HFFc6 (cell line): ENCODE data around the gene ADORA1. TPM values are rescaled to one million over a fixed set of nuclear protein-coding genes. Genes with fewer than 3 reads are reported as not detected.

ENCODE experiments used
- DNase-seq: peaks from one replicate; pipeline ENCODE4 v3.0.0-alpha.2; 2018
- H3K27ac Mint-ChIP-seq: 2 replicates; pipeline ENCODE4 v1.8.0; 2020; ENCODE audit warnings: mild to moderate bottlenecking, mixed read lengths
- H3K27me3 Mint-ChIP-seq: 2 replicates; pipeline ENCODE4 v1.8.0; 2021; ENCODE audit warnings: mild to moderate bottlenecking, moderate library complexity, mixed read lengths; ENCODE audit not compliant: insufficient read depth
- H3K36me3 Mint-ChIP-seq: 2 replicates; pipeline ENCODE4 v1.8.0; 2021; ENCODE audit warnings: low read depth, mixed read lengths
- H3K4me1 Mint-ChIP-seq: 2 replicates; pipeline ENCODE4 v1.8.0; 2020; ENCODE audit warnings: low read depth, mixed read lengths
- H3K4me3 Mint-ChIP-seq: 2 replicates; pipeline ENCODE4 v1.8.0; 2020; ENCODE audit warnings: mild to moderate bottlenecking, moderate library complexity, mixed read lengths
- H3K9me3 Mint-ChIP-seq: 2 replicates; pipeline ENCODE4 v1.8.0; 2020; ENCODE audit warnings: mild to moderate bottlenecking, mixed read lengths
- total RNA-seq, 6 experiments: library from RNA; stranded (reverse); fragmentation: NEBNext Ultra II Directional; extraction: Animal tissue kit (Norgen Biotek cat#: 25700); gene quantifications; 2 replicates in 1 of 6; 3 replicates in 5 of 6; pipeline ENCODE4 v1.2.3, GENCODE V29; 2021
- TF ChIP-seq, protein P1 (sequence below): fragments of 200-600 bp; sonication (generic); IDR thresholded peaks from 2 replicates; pipeline ENCODE4 v1.5.0; 2021; ENCODE audit warnings: antibody characterized with exemption, mild to moderate bottlenecking

Gene ADORA1
- total RNA-seq, 6 experiments from 2014 or later = 0.25 to 5.5 (median 0.53) TPM

DNA sequence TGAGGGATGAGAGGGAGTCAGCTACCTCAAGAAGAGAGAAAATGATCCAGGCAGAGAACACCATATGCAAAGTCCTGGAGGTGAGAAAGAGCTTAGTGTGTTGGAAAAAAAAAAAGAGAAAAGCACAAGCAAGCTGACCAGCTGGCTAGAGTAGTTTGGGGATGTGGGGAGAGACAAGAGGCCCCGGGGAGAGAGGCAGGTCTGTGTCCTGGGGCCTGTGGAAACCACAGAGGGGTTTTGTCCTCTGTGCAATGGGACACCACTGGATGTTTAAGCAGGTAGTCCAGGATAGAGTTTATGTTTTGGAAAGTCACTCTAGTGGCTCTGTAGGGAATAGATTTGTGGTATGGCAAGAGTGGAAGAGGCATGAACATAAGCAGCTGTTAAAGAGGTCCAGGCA lies 73.4 kb downstream of the ADORA1 start:
- Mint-ChIP-seq H3K27ac (no peak overlapping the region; the same call in 1 of the 2 replicates), H3K4me3 (no peak overlapping the region), H3K4me1 (peaks cover 54% of the 10 kb centered on the region), H3K27me3 (peaks cover 8% of the 10 kb centered on the region), H3K36me3 (no peaks in the 10 kb centered on the region), H3K9me3 (no peaks in the 10 kb centered on the region; the same call in 1 of the 2 replicates)
- DNase-seq = no peak
- TF ChIP-seq, protein P1, sequence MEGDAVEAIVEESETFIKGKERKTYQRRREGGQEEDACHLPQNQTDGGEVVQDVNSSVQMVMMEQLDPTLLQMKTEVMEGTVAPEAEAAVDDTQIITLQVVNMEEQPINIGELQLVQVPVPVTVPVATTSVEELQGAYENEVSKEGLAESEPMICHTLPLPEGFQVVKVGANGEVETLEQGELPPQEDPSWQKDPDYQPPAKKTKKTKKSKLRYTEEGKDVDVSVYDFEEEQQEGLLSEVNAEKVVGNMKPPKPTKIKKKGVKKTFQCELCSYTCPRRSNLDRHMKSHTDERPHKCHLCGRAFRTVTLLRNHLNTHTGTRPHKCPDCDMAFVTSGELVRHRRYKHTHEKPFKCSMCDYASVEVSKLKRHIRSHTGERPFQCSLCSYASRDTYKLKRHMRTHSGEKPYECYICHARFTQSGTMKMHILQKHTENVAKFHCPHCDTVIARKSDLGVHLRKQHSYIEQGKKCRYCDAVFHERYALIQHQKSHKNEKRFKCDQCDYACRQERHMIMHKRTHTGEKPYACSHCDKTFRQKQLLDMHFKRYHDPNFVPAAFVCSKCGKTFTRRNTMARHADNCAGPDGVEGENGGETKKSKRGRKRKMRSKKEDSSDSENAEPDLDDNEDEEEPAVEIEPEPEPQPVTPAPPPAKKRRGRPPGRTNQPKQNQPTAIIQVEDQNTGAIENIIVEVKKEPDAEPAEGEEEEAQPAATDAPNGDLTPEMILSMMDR = no peak

DNA sequence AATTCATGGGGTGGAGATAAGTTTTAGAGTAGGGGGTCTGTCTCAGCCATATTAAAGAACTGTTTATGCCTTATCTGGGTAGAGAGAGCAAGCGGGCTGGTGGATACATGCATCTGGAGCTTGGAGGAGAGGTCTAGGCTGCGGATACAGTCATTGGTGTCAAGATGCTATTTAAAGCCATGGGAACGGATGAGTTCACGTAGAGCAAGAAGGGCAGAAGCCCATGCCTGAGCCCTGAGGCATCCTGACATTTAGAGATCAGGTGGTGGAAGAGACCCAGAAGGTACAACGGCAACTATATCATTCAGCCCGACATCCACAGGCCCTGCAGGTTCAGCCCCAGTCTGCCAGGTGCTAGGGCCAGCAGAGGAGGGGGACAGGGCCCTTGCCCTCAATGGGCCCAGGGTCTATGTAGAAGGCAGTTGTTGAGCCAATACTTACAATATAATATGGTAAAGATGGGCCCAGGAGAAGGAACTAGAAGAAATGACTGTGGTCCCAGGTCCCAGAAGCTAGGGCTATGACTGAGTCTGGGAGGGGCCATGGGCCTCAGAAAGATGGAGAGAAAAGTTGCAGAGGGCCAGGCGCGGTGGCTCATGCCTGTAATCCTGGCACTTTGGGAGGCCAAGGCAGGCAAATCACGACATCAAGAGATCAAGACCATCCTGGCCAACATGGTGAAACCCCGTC lies 74.1 kb downstream of the ADORA1 start:
- H3K9me3 Mint-ChIP-seq = no peaks in the 10 kb centered on the region; the same call in 1 of the 2 replicates
- no peak overlapping the region for H3K4me3 Mint-ChIP-seq
- TF ChIP-seq, protein P1 = no peak
- peaks cover 47% of the 10 kb centered on the region for H3K4me1 Mint-ChIP-seq
- H3K36me3 Mint-ChIP-seq = no peaks in the 10 kb centered on the region
- H3K27me3 Mint-ChIP-seq = peaks cover 8% of the 10 kb centered on the region
- H3K27ac Mint-ChIP-seq = no peak overlapping the region
- DNase-seq = no peak

DNA sequence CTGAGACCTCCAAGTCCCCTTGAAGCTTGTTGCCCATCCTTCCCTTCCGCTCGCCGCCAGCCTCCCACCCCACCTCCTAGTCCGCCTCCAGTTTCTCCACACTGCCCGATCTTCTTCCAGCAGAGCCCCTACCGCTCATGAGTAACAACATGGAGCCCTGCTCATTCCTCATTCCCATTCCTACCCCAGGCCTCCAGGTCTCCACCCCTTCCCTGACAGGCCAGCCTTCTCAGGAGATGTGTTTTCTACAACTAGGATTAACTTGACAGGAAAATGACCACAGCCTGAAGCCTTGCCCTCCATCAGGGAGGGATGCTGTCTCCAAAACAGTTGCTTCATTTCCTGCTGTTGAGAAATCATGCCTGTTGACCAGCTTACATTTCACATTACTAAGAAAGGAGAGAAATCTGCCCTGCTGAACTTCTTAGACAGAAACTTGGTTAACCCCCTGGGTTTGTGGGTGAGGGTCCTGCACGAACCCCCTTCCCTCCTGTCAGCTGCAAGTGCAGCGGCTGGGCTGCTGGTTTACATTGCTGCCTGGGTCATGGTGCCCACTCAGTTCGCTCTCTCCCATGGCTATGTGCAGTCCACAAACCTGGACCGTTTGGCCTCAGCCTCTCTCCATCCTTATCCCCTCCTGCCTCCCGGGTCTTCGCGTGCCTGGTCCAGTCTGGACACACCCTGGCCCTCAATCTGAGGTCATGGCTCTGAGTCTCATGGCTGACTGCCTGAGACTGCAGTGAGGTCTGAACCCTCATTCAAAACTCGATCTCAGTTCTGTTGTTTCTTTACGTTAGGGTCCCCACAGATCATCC lies 75.1 kb downstream of the ADORA1 start:
- TF ChIP-seq, protein P1 = no peak
- Mint-ChIP-seq H3K27ac (peak overlapping the region; percentile 12; the same call in 1 of the 2 replicates), H3K4me3 (no peak overlapping the region), H3K4me1 (peaks cover 37% of the 10 kb centered on the region), H3K27me3 (peaks cover 5% of the 10 kb centered on the region), H3K36me3 (no peaks in the 10 kb centered on the region), H3K9me3 (no peaks in the 10 kb centered on the region; the same call in 1 of the 2 replicates)
- peak; percentile 45 for DNase-seq

DNA sequence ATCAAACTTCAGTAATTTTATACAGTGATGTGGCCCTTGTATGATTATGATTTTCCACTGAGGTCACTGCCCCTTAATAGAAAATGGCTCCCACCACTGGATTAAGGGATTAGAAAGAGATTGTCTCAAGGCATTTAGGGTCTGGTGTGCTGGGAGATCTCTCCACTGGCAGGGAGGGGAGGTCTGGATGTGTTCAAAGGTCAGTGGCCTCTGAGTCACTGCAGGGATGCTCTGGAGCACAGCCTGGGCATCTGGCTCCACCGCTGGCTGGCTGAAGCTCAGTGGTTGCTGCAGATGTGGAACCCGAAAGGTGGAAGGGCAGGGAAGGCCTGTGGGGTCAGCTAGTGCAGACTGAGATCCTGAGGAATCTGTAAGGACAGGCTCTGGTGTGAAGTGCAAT lies 77.2 kb downstream of the ADORA1 start:
- Mint-ChIP-seq H3K36me3 (no peaks in the 10 kb centered on the region), H3K4me1 (peaks cover 27% of the 10 kb centered on the region), H3K27ac (no peak overlapping the region), H3K9me3 (no peaks in the 10 kb centered on the region), H3K4me3 (no peak overlapping the region), H3K27me3 (peaks cover 5% of the 10 kb centered on the region)
- TF ChIP-seq, protein P1 = no peak
- DNase-seq = no peak

DNA sequence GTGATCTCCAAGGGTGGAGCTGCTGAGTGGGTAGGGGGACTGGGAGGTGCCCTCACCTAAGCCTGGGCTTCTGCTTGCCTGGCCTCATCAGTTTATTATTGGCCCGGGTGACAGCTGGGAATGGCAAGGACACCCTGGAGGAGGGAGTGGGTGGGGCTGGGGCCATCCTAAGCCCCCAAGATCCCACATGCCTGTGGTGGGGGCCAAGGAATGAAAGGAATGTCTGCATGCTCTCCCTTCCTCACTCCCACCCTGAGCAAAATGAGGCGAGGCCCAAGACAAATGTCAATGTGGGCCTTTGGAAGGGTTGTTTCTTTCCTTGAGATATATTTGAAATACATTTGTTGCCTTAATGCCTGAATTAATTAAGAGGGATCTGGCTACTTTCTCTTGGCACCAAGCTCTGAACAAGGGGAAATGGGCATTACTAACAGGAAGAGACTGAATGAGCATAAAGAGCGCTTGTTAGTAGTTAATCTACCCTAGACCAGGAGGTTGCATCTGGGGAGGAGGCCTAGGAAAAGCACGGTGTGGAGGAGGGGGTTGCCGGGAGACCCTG lies 78.7 kb downstream of the ADORA1 start:
- Mint-ChIP-seq H3K9me3 (no peaks in the 10 kb centered on the region), H3K27ac (no peak overlapping the region), H3K4me3 (no peak overlapping the region), H3K27me3 (peaks cover 3% of the 10 kb centered on the region), H3K4me1 (peaks cover 13% of the 10 kb centered on the region), H3K36me3 (no peaks in the 10 kb centered on the region)
- TF ChIP-seq, protein P1 = no peak
- DNase-seq = no peak
